GM21576 (cell line): ENCODE measurements around the gene TSEN34.
A peak's percentile ranks its signal among the peaks of the same experiment; 100 is the strongest.
"Not testable (repeated sequence)": the region's sequence is repeated elsewhere in the genome, so short reads cannot be mapped to it uniquely, and the experiment has no call there.

Experiments
- ATAC-seq: cut with Tn5 transposase; IDR thresholded peaks from one replicate; pipeline ENCODE4 v1.9.1; 2021; ENCODE audit warnings: mild to moderate bottlenecking, moderate library complexity; ENCODE audit not compliant: unreplicated experiment

The TSEN34 gene

GRCh38 chr19:54160182-54160811 is 30.8 kb upstream of the TSEN34 start:
- peak; percentile 1 for ATAC-seq

GRCh38 chr19:54160854-54161253 is 30.3 kb upstream of the TSEN34 start:
- ATAC-seq = no peak

- no peak for ATAC-seq
These were observed 28.8 kb upstream of the TSEN34 start for GRCh38 chr19:54162241-54162805.

- ATAC-seq = no peak
These were observed 28.2 kb upstream of the TSEN34 start for GRCh38 chr19:54162884-54163283.

GRCh38 chr19:54164369-54165068 is 26.6 kb upstream of the TSEN34 start:
- no peak for ATAC-seq

- no peak for ATAC-seq
These were observed 25.9 kb upstream of the TSEN34 start for GRCh38 chr19:54165222-54165621.

- ATAC-seq = no peak
These were observed 22.8 kb upstream of the TSEN34 start for GRCh38 chr19:54168174-54168917.

GRCh38 chr19:54169149-54169740 is 21.9 kb upstream of the TSEN34 start:
- ATAC-seq = no peak

GRCh38 chr19:54171736-54172431 is 19.2 kb upstream of the TSEN34 start:
- not testable (repeated sequence) for ATAC-seq

GRCh38 chr19:54172471-54173358 is 18.4 kb upstream of the TSEN34 start, which contains the start of gene TMC4:
TSS of gene TMC4 (minus strand) at chr19:54173160. CDS start at chr19:54173117, 43 bp downstream.
- ATAC-seq = no peak

GRCh38 chr19:54173359-54173699 is 17.8 kb upstream of the TSEN34 start:
- ATAC-seq = no peak

- no peak for ATAC-seq
These were observed 16.9 kb upstream of the TSEN34 start for GRCh38 chr19:54173951-54174834.

GRCh38 chr19:54178581-54179261 is 12.4 kb upstream of the TSEN34 start:
- ATAC-seq = no peak

GRCh38 chr19:54179262-54179852 is 11.8 kb upstream of the TSEN34 start:
- no peak for ATAC-seq

- ATAC-seq = no peak
These were observed 11.1 kb upstream of the TSEN34 start for GRCh38 chr19:54179921-54180461.

- ATAC-seq = no peak
These were observed 10.4 kb upstream of the TSEN34 start for GRCh38 chr19:54180691-54181091.

- ATAC-seq = not testable (repeated sequence)
These were observed 9.2 kb upstream of the TSEN34 start for GRCh38 chr19:54181894-54182293.
